CD14-positive monocyte (primary cell): Measurements from ENCODE around the gene ARL4D. TPM values are rescaled to one million over a fixed set of nuclear protein-coding genes. Genes with fewer than 3 reads are reported as not detected.

ENCODE experiments used
- DNase-seq, 3 donors: peaks; one replicate each; pipeline ENCODE4 v3.0.0-alpha.2; 2011 to 2022
- H2AFZ ChIP-seq: 2 replicates; pipeline ENCODE4 v1.6.0; 2012; ENCODE audit warnings: mild to moderate bottlenecking, low read depth, low read length, inconsistent platforms; ENCODE audit not compliant: insufficient read depth, poor library complexity, severe bottlenecking
- H3K27ac ChIP-seq, 2 donors: 1 replicate in 1 of 2; 2 replicates in 1 of 2; pipeline ENCODE4 v1.5.1; 2012 to 2013; ENCODE audit warnings: low read length in 2 of 2, control low read depth in 1 of 2, inconsistent platforms in 1 of 2, low read depth in 1 of 2, mild to moderate bottlenecking in 1 of 2
- H3K27me3 ChIP-seq, 2 donors: one replicate each; pipeline versions ENCODE4 v1.6.0 to v1.6.1; 2011 to 2013; ENCODE audit warnings: low read length in 2 of 2; ENCODE audit not compliant: control insufficient read depth in 2 of 2, insufficient read depth in 2 of 2
- H3K36me3 ChIP-seq, 2 donors: replicated peaks in 1 of 2; 1 replicate in 1 of 2; 2 replicates in 1 of 2; pipeline versions ENCODE4 v1.5.1 to v1.6.1; 2012 to 2013; ENCODE audit warnings: low read length in 2 of 2, control low read depth in 1 of 2, inconsistent platforms in 1 of 2, mild to moderate bottlenecking in 1 of 2; ENCODE audit not compliant: insufficient read depth in 2 of 2, control insufficient read depth in 1 of 2
- H3K4me1 ChIP-seq, 2 donors: 1 replicate in 1 of 2; 2 replicates in 1 of 2; pipeline versions ENCODE4 v1.5.1 to v1.6.1; 2012 to 2013; ENCODE audit warnings: low read length in 2 of 2, control low read depth in 1 of 2, inconsistent platforms in 1 of 2, mild to moderate bottlenecking in 1 of 2, moderate library complexity in 1 of 2; ENCODE audit not compliant: insufficient read depth in 2 of 2, control insufficient read depth in 1 of 2
- H3K4me2 ChIP-seq: replicated peaks from 2 replicates; pipeline ENCODE3; 2012; ENCODE audit warnings: low read length, moderate library complexity, mild to moderate bottlenecking; ENCODE audit not compliant: poor library complexity, severe bottlenecking; ENCODE audit errors: extremely low read depth
- H3K4me3 ChIP-seq, 3 experiments: fragments of 200-600 bp in 1 of 3; sonication (generic) in 1 of 3; replicated peaks in 1 of 3; 1 replicate in 2 of 3; 2 replicates in 1 of 3; pipeline ENCODE4 v1.5.1; 2011 to 2013; ENCODE audit warnings: low read length in 3 of 3, mild to moderate bottlenecking in 3 of 3, control low read depth in 2 of 3, low read depth in 2 of 3, inconsistent platforms in 1 of 3, moderate library complexity in 1 of 3
- H3K79me2 ChIP-seq: 2 replicates; pipeline ENCODE4 v1.6.0; 2012; ENCODE audit warnings: mild to moderate bottlenecking, control low read depth, inconsistent platforms, low read length, moderate library complexity; ENCODE audit not compliant: insufficient read depth
- H3K9ac ChIP-seq: 2 replicates; pipeline ENCODE4 v1.6.0; 2017; ENCODE audit warnings: low read length, mild to moderate bottlenecking; ENCODE audit not compliant: insufficient read depth, poor library complexity, severe bottlenecking
- H3K9me3 ChIP-seq, 2 donors: replicated peaks in 1 of 2; 1 replicate in 1 of 2; 2 replicates in 1 of 2; pipeline versions ENCODE4 v1.5.1 to v1.6.1; 2012 to 2013; ENCODE audit warnings: low read length in 2 of 2, control low read depth in 1 of 2; ENCODE audit not compliant: control insufficient read depth in 1 of 2, insufficient read depth in 1 of 2
- H4K20me1 ChIP-seq: 2 replicates; pipeline ENCODE4 v1.6.0; 2012; ENCODE audit warnings: mild to moderate bottlenecking, low read length, control low read depth, moderate library complexity; ENCODE audit not compliant: insufficient read depth
- H3K27ac Mint-ChIP-seq, 7 donors: one replicate each; pipeline ENCODE4 v1.8.0; 2020; ENCODE audit warnings: mild to moderate bottlenecking in 7 of 7, mixed read lengths in 7 of 7, moderate library complexity in 6 of 7, inconsistent platforms in 2 of 7
- H3K27me3 Mint-ChIP-seq, 3 donors: one replicate each; pipeline ENCODE4 v1.8.0; 2021 to 2022; ENCODE audit warnings: low read depth in 3 of 3, mild to moderate bottlenecking in 3 of 3, mixed read lengths in 3 of 3, moderate library complexity in 3 of 3, inconsistent platforms in 1 of 3
- H3K36me3 Mint-ChIP-seq, 2 donors: one replicate each; pipeline ENCODE4 v1.8.0; 2020; ENCODE audit warnings: mixed read lengths in 2 of 2, inconsistent platforms in 1 of 2, mild to moderate bottlenecking in 1 of 2
- H3K4me1 Mint-ChIP-seq: one replicate; pipeline ENCODE4 v1.8.0; 2020; ENCODE audit warnings: mild to moderate bottlenecking, mixed read lengths
- H3K4me3 Mint-ChIP-seq, 2 donors: one replicate each; pipeline ENCODE4 v1.8.0; 2020; ENCODE audit warnings: mild to moderate bottlenecking in 2 of 2, mixed read lengths in 2 of 2, moderate library complexity in 1 of 2
- H3K9me3 Mint-ChIP-seq, 7 donors: one replicate each; pipeline ENCODE4 v1.8.0; 2020 to 2022; ENCODE audit warnings: mixed read lengths in 7 of 7, mild to moderate bottlenecking in 6 of 7, moderate library complexity in 6 of 7, inconsistent platforms in 2 of 7
- WGBS: methylation state at CpG from one replicate; pipeline ENCODE4 v1.1.5; 2013; ENCODE audit warnings: missing lambda C conversion rate; ENCODE audit not compliant: insufficient coverage; 5-methylcytosine and 5-hydroxymethylcytosine counted together
- intact Hi-C, 2 donors: fragments of 100-400 bp; cut with micrococcal nuclease; formaldehyde crosslinking; loops; one replicate each; pipeline versions ENCODE4 v1.15.0 to v1.15.1; 2023
- polyA plus RNA-seq, 3 donors: library from polyadenylated mRNA; depleted of rRNA in 1 of 3; unstranded in 2 of 3; stranded (reverse) in 1 of 3; fragments of 300-500 nt in 2 of 3; fragments of >200 nt in 1 of 3; fragmentation: Illumina TruSeq in 2 of 3; gene quantifications; 1 replicate in 2 of 3; 2 replicates in 1 of 3; pipeline ENCODE4 v1.2.3, GENCODE V29; 2012 to 2021
- TF ChIP-seq, protein P1 (sequence below): fragments of 200-600 bp; IDR thresholded peaks from one replicate; pipeline ENCODE4 v1.8.0; 2022; ENCODE audit warnings: antibody characterized with exemption, mild to moderate bottlenecking

Gene ARL4D
- polyA plus RNA-seq, 3 donors, result 0.75 to 2.4 (median 1.7) TPM

- H3K9me3 Mint-ChIP-seq, result peaks cover 0 to 2% (median 0%) of the 10 kb centered on the region in 7 donors
Measured at GRCh38 chr17:43402078-43402477, 3.3 kb downstream of the ARL4D start.

GRCh38 chr17:43402567-43402966 lies 3.8 kb downstream of the ARL4D start:
- intact Hi-C loops, result no loop called here
- Mint-ChIP-seq H3K27me3 (peaks cover 7 to 13% (median 13%) of the 10 kb centered on the region in 3 donors), H3K4me1 (peaks cover 30% of the 10 kb centered on the region), H3K36me3 (no peaks in the 10 kb centered on the region), H3K4me3 (peak overlapping the region; percentile 1 to 13), H3K27ac (peak overlapping the region in 3 of 7 donors; percentile 32 to 50 (median 47)), H3K9me3 (peaks cover 0 to 2% (median 0%) of the 10 kb centered on the region in 7 donors)
- no peaks in the 10 kb centered on the region for H3K27me3 ChIP-seq
- no peaks in the 10 kb centered on the region for H3K79me2 ChIP-seq
- WGBS, result 100% methylated on average over 1 of the region's 3 CpGs
- no peak overlapping the region for H3K27ac ChIP-seq
- TF ChIP-seq, protein P1, sequence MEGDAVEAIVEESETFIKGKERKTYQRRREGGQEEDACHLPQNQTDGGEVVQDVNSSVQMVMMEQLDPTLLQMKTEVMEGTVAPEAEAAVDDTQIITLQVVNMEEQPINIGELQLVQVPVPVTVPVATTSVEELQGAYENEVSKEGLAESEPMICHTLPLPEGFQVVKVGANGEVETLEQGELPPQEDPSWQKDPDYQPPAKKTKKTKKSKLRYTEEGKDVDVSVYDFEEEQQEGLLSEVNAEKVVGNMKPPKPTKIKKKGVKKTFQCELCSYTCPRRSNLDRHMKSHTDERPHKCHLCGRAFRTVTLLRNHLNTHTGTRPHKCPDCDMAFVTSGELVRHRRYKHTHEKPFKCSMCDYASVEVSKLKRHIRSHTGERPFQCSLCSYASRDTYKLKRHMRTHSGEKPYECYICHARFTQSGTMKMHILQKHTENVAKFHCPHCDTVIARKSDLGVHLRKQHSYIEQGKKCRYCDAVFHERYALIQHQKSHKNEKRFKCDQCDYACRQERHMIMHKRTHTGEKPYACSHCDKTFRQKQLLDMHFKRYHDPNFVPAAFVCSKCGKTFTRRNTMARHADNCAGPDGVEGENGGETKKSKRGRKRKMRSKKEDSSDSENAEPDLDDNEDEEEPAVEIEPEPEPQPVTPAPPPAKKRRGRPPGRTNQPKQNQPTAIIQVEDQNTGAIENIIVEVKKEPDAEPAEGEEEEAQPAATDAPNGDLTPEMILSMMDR, result no peak
- peaks cover 15 to 41% of the 10 kb centered on the region in 2 donors for H3K4me1 ChIP-seq
- DNase-seq, result no peak
- no peak overlapping the region for H3K9ac ChIP-seq
- H3K36me3 ChIP-seq, result no peaks in the 10 kb centered on the region
- H4K20me1 ChIP-seq, result no peaks in the 10 kb centered on the region
- H2AFZ ChIP-seq, result no peak overlapping the region
- H3K9me3 ChIP-seq, result no peaks in the 10 kb centered on the region
- H3K4me3 ChIP-seq, result no peak overlapping the region
- no peak overlapping the region for H3K4me2 ChIP-seq

More at GRCh38 chr17:43402078-43402477, 3.3 kb downstream of the ARL4D start:
- DNase-seq, result no peak
- no peaks in the 10 kb centered on the region for H3K36me3 Mint-ChIP-seq
- H3K27me3 Mint-ChIP-seq, result peaks cover 7 to 13% (median 11%) of the 10 kb centered on the region in 3 donors
- TF ChIP-seq, protein P1, result no peak
- intact Hi-C loops, result no loop called here
- Histone ChIP-seq H3K27me3 (no peaks in the 10 kb centered on the region), H4K20me1 (no peaks in the 10 kb centered on the region), H3K36me3 (no peaks in the 10 kb centered on the region), H3K4me3 (no peak overlapping the region), H3K4me1 (peaks cover 20 to 46% of the 10 kb centered on the region in 2 donors), H2AFZ (no peak overlapping the region), H3K79me2 (no peaks in the 10 kb centered on the region), H3K4me2 (no peak overlapping the region), H3K27ac (no peak overlapping the region), H3K9me3 (no peaks in the 10 kb centered on the region), H3K9ac (no peak overlapping the region)
- peaks cover 34% of the 10 kb centered on the region for H3K4me1 Mint-ChIP-seq
- no peak overlapping the region for H3K4me3 Mint-ChIP-seq
- WGBS, result 100% methylated on average over 3 of the region's 6 CpGs
- H3K27ac Mint-ChIP-seq, result no peak overlapping the region
